Uterus (tissue), 2 donors: ENCODE data around the gene FADS3.

Source experiments
- POLR2A ChIP-seq, 2 donors: fragments of 450-650 bp; IDR thresholded peaks; one replicate each; pipeline ENCODE4 v1.6.1; 2016; ENCODE audit warnings: antibody characterized with exemption in 2 of 2, mild to moderate bottlenecking in 1 of 2, moderate library complexity in 1 of 2
- TF ChIP-seq, protein P1 (sequence below), 4 experiments: fragments of 200-600 bp in 2 of 4; fragments of 450-650 bp in 2 of 4; sonication (generic) in 2 of 4; IDR thresholded peaks; one replicate each; pipeline ENCODE4 v1.5.1; 2016 to 2019; ENCODE audit warnings: antibody characterized with exemption in 4 of 4, mild to moderate bottlenecking in 2 of 4, moderate library complexity in 1 of 4

DNA sequence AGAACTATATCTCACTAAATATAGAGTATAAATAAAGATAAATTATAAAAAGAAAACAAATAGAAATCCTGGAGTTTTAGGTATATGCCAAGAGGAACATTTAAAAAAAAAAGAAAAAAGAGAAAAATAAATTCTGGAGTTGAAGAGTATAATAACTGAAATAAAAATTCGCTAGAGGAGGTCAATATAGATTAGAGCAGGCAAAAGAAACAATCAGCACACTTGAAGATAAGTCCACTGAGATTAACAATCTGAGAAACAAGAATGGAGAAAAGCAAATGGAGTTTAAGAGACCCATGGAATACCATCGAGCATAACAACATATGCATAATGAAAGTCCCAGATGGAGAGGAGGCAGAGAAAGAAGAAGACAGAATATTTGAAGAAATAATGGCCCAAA is 44.5 kb upstream of the FADS3 start:
- TF ChIP-seq POLR2A (IDR thresholded peaks at IDR 0.05): no peak
- TF ChIP-seq, protein P1, sequence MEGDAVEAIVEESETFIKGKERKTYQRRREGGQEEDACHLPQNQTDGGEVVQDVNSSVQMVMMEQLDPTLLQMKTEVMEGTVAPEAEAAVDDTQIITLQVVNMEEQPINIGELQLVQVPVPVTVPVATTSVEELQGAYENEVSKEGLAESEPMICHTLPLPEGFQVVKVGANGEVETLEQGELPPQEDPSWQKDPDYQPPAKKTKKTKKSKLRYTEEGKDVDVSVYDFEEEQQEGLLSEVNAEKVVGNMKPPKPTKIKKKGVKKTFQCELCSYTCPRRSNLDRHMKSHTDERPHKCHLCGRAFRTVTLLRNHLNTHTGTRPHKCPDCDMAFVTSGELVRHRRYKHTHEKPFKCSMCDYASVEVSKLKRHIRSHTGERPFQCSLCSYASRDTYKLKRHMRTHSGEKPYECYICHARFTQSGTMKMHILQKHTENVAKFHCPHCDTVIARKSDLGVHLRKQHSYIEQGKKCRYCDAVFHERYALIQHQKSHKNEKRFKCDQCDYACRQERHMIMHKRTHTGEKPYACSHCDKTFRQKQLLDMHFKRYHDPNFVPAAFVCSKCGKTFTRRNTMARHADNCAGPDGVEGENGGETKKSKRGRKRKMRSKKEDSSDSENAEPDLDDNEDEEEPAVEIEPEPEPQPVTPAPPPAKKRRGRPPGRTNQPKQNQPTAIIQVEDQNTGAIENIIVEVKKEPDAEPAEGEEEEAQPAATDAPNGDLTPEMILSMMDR (IDR thresholded peaks at IDR 0.05): no peak
